ENCODE measurements around the gene MAP1S. TPM values are rescaled to one million over a fixed set of nuclear protein-coding genes. Genes with fewer than 3 reads are reported as not detected.

Gene MAP1S
- polyA plus RNA-seq, 3 donors: 11.0 to 27.8 (median 13.9) TPM

GRCh38 chr19:17687141-17687856 lies 32.0 kb upstream of the MAP1S start:
- WGBS, 3 donors: 3 to 6% (median 5%) methylated on average over 23 to 24 of the region's 24 CpGs
- H3K27ac ChIP-seq (ENCODE audit: low read depth, low read length): no peak overlapping the region

GRCh38 chr19:17687857-17688784 lies 31.2 kb upstream of the MAP1S start, which contains the start of gene UNC13A:
Gene UNC13A, minus strand, starts transcription at chr19:17688354. Its CDS starts 155 bp downstream, at chr19:17688199.
- H3K27ac ChIP-seq (ENCODE audit: low read depth, low read length): no peak within 1 kb of the TSS
- 2 to 3% (median 3%) methylated on average over 67 to 77 of the region's 77 CpGs for WGBS, 3 donors

- no peak overlapping the region for H3K27ac ChIP-seq (ENCODE audit: low read depth, low read length)
- 52 to 64% (median 60%) methylated on average over 10 of the region's 10 CpGs for whole genome bisulfite sequencing, 3 donors
Observed at GRCh38 chr19:17688853-17689595, 30.3 kb upstream of the MAP1S start.

- H3K27ac ChIP-seq (ENCODE audit: low read depth, low read length): no peak overlapping the region
- 71 to 77% (median 73%) methylated on average over 4 of the region's 4 CpGs for WGBS, 3 donors
Observed at GRCh38 chr19:17692566-17692965, 26.7 kb upstream of the MAP1S start.

GRCh38 chr19:17695198-17695597 lies 24.1 kb upstream of the MAP1S start:
- no peak overlapping the region for H3K27ac ChIP-seq (ENCODE audit: low read depth, low read length)
- 52 to 70% (median 63%) methylated on average over 2 of the region's 2 CpGs for WGBS, 3 donors

GRCh38 chr19:17703824-17704463 lies 15.3 kb upstream of the MAP1S start:
- WGBS, 3 donors: 44 to 50% (median 47%) methylated on average over 11 of the region's 11 CpGs
- no peak overlapping the region for H3K27ac ChIP-seq (ENCODE audit: low read depth, low read length)

GRCh38 chr19:17706750-17707181 lies 12.5 kb upstream of the MAP1S start:
- 19 to 47% (median 37%) methylated on average over 17 of the region's 17 CpGs for WGBS, 3 donors
- H3K27ac ChIP-seq (ENCODE audit: low read depth, low read length): no peak overlapping the region

- WGBS, 3 donors: 54 to 82% (median 81%) methylated on average over 6 of the region's 6 CpGs
- no peak overlapping the region for H3K27ac ChIP-seq (ENCODE audit: low read depth, low read length)
Observed at GRCh38 chr19:17711851-17712250, 7.4 kb upstream of the MAP1S start.

GRCh38 chr19:17716309-17716929 lies 2.9 kb upstream of the MAP1S start:
- no peak overlapping the region for H3K27ac ChIP-seq (ENCODE audit: low read depth, low read length)
- 45 to 74% (median 65%) methylated on average over 4 of the region's 4 CpGs for WGBS, 3 donors

- 82 to 89% (median 88%) methylated on average over 4 of the region's 4 CpGs for WGBS, 3 donors
- H3K27ac ChIP-seq (ENCODE audit: low read depth, low read length): no peak overlapping the region
Observed at GRCh38 chr19:17718550-17718946, 732 bp upstream of the MAP1S start.

GRCh38 chr19:17719730-17720400 lies 585 bp downstream of the MAP1S start:
- H3K27ac ChIP-seq (ENCODE audit: low read depth, low read length): no peak overlapping the region
- 2 to 4% (median 3%) methylated on average over 36 to 38 of the region's 38 CpGs for WGBS, 3 donors

- 12 to 20% (median 15%) methylated on average over 7 of the region's 7 CpGs for WGBS, 3 donors
- no peak overlapping the region for H3K27ac ChIP-seq (ENCODE audit: low read depth, low read length)
Observed at GRCh38 chr19:17720440-17720839, 1.2 kb downstream of the MAP1S start.

- no peak overlapping the region for H3K27ac ChIP-seq (ENCODE audit: low read depth, low read length)
- WGBS, 3 donors: 48 to 79% (median 56%) methylated on average over 12 of the region's 12 CpGs
Observed at GRCh38 chr19:17721111-17721628, 1.9 kb downstream of the MAP1S start.

- WGBS, 3 donors: 27 to 71% (median 29%) methylated on average over 8 of the region's 8 CpGs
Observed at GRCh38 chr19:17721821-17722220, 2.5 kb downstream of the MAP1S start.

GRCh38 chr19:17722655-17723240 lies 3.5 kb downstream of the MAP1S start:
- 52 to 82% (median 70%) methylated on average over 11 to 12 of the region's 12 CpGs for whole genome bisulfite sequencing, 3 donors
- H3K27ac ChIP-seq (ENCODE audit: low read depth, low read length): no peak overlapping the region

More at GRCh38 chr19:17721821-17722220, 2.5 kb downstream of the MAP1S start:
- H3K27ac ChIP-seq (ENCODE audit: low read depth, low read length): no peak overlapping the region

GRCh38 chr19:17724655-17725054 lies 5.4 kb downstream of the MAP1S start:
- no peak overlapping the region for H3K27ac ChIP-seq (ENCODE audit: low read depth, low read length)
- WGBS, 3 donors: 95 to 97% (median 95%) methylated on average over 7 of the region's 7 CpGs

Measured in adipose tissue (tissue), 3 donors.